SKM-1 treated with dmso at 0.1 percent for 144 hours (cell line): ENCODE data around the gene SULT1C3.
"Not testable (repeated sequence)": the region's sequence is repeated elsewhere in the genome, so short reads cannot be mapped to it uniquely, and the experiment has no call there.

Experiments used
- DNase-seq: peaks from one replicate; lab custom pipeline; 2025; ENCODE audit not compliant: unreplicated experiment; lab: John Stamatoyannopoulos, UW

SULT1C3 gene

DNA sequence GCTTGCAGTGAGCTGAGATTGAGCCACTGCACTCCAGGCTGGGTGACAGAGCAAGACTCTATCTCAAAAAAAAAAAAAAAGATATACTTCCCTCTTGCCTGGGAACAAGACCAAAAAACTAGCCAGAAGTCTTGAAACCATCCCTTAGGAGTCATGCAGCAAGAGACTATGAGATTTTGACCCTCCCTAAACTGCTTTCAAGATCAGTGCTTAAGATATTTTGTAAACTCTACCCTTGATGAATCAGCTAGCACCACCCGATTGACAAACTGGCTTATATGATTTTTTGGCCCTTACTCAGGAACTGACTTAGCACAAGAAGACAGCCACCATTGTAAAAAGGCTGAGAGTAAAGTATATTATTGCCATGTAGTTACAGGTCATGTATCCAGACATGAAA, 3.8 kb downstream of the SULT1C3 start:
- no peak for DNase-seq

DNA sequence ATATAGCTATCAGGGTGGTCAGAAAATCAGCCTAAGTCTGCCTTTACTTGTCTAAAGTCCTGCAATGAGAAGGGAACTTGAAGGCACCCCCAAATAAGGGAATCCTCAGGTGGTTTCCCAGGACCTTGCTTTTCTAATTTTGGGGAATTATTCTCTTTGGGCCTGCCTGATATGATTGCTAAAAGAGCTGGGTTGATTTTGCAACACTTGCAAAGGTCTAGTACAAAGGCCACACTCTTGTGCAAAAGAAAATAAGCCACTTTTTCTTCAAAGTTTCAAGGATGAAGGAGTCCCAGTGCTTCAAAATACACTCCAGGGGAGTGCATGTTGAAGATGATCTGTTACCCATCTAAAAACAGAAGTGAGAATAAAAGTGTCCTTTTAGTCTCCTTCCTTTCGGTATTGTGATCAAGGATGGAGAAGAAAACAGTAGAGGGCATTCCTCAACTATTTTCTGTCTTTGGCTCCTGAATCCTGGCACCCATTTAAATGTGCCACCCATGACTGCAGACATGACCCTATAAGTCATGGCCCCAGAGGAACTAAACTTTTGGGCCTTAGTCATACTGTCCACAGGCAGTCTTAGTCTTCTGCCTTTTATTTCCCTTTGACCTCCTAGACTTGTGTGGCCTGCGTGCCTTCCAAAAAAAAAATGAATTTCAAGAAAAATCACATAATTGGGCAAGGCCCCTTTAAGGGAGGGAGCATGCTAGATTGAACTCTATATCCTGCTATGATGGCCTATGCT, 5.1 kb downstream of the SULT1C3 start:
- DNase-seq, result no peak

DNA sequence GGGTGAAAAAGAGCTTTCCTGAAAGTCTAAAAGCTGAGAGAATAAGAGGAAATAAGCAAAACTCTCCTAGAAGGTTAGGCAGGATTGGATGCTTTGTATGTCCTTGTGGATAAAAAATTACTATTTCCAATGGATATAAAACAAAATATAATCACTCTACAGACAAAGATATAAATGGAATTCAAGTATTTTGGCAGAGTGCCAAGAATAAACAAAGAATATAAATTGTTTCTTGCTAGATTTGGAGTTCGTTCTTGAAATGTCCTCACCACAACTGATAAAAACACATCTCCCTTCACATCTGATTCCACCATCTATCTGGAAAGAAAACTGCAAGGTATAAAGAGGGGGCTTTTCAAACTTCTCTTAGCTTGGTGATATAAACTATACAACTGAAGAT, 13.3 kb downstream of the SULT1C3 start:
- DNase-seq, result no peak

DNA sequence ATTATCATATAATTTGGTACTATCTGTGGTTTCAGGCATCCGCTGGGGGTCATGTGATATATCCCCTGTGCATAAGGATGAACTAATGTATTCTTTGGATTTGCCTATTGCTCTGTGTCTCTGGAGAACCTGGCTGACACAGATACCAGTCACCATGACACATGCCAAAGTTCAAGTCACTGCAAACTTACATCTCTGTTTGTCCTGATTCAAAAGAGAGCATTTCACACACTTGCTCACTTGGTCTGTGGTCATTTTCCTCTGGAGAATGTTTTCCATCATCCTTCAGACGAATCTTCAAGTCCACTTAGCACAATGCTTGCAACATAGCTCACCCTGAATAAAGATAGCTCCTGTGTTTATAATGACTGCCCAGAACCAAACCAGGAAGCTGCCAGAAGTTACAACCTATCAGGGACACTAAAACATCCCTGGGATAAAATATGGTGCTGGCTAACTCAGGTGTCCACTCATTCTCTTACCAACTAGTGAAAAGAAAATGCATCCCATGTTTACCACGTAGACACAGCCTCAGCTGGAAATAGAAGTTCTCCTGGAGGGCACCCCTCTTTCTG, 18.1 kb downstream of the SULT1C3 start:
- no peak for DNase-seq

DNA sequence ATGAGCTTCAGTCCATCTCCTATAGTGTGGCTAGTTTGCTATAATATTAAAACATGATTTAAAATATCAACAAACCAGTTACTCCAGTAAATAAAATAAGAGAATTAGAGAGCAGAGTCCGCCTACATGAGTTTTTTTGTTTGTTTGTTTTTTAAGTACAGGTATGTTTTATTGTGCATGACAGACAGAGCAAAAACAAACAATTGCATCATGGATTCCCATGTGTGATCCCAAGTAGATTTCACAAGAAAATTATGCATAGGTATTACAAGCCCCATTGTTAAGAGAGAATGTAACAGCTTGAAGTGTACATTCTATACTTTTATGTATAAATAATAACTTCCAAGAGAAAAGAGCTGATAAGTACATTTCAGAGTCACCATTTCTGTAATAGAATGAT, 21.0 kb downstream of the SULT1C3 start:
- DNase-seq, result no peak

DNA sequence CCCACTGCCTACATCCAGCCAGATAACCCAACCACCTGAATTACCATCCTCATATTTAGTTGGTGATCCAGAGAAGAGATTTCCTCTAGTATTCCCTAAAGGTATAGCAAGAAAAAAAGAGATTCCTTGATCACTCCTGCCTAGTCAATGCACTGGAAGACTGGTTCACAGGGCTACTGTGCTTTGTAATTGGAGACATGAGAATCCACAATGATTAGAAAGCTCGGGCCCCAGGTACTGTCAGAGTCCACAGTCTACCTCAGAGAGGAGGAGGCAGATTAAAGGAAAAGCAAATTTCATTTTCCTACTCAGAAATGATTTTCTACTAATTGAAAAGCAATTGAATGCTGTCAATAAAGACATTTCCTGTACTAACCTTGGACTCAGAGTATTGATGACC, 22.3 kb downstream of the SULT1C3 start:
- no peak for DNase-seq

DNA sequence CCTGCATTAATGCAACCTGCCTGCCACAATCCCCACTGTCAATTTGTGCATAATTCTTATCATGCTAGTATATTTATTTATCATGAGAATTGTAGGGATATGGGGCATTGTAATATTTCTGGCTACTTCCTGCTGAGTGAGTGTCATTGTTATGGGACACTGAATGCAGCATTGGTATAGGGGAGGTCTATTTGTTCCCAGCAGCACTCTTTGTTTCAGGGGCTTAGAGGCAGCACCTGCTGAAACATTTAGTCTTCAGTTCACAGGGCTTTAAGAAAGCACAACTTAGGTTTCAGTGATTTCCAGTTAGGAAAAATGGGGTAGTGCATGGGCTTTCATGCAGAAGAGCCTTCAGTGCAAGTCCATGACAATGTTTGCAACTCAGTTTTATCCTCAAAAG, 23.6 kb downstream of the SULT1C3 start:
- DNase-seq, result no peak

DNA sequence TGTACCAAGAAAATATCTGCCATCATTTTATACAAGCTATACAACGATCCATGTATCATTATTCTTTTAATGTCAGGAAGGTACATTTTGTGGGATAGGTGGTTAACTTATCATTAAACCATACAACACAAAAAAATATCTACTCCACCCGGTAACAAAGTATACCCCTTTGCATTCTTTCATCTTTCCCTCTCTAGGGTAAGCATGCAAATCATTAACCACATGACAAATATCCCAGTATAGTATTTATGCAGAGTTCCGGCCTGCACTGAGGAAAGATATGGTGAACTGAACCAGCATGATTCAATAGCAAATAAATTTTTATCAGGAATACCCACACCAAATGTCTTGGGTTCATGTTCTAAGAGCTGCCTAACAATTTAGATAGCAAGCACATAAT, 26.4 kb downstream of the SULT1C3 start:
- DNase-seq, result no peak

DNA sequence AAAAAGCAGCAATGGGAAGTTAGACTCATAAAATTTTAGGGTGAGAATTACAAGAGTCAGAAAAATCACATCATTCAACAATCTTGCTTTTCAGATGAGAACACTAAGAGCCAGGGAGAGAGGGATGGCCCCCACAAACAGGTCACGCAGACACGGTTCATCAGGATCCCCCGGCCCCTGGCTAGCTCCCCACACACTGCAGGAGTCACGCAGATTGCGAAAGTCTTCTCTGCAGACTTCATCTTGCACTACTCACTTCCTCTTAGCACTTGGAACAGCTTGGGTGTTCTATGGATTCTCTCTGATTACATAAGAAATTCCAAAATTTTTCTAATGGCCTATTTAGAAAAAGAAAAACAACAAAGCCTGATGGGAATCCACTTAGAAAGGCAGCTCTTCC, 27.3 kb downstream of the SULT1C3 start:
- peak; percentile 76 for DNase-seq

DNA sequence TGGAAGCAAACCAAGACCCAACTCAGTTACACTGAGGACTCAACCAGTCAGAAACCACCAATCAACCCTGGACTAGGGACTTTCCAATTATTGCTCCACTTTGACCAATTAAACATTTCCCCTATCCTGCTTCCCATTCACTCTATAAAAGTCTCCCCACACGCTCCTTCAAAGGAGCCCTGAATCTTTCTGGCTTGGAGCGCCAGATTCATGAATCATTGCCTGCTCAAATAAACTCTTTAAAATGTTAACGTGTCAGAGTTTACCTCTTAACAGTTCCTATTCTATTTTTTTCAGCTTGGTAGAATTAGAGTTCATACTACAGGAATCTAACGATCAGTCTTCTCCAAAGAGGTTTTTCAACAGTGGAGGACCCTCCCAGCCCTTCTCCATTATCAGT, 28.2 kb downstream of the SULT1C3 start:
- no peak for DNase-seq

DNA sequence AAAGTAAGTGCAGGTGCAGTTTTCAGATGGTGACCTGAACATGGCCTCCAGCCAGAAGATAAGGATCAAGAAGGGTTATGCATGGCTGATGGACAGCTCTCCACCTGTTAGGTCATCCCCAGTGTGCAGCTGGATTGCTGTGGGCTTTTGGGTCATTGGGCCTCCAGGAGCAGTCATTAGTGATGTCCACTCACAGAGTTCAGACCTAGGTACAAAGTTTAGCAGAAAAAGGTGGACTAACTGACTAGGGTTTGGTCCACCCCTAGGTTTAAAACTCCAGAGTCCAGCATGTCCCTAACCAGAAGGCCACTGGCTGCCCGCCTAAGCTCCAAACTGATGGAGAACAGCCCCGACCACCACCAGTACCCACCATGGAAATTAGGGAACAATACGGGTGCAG, 30.6 kb downstream of the SULT1C3 start:
- no peak for DNase-seq

DNA sequence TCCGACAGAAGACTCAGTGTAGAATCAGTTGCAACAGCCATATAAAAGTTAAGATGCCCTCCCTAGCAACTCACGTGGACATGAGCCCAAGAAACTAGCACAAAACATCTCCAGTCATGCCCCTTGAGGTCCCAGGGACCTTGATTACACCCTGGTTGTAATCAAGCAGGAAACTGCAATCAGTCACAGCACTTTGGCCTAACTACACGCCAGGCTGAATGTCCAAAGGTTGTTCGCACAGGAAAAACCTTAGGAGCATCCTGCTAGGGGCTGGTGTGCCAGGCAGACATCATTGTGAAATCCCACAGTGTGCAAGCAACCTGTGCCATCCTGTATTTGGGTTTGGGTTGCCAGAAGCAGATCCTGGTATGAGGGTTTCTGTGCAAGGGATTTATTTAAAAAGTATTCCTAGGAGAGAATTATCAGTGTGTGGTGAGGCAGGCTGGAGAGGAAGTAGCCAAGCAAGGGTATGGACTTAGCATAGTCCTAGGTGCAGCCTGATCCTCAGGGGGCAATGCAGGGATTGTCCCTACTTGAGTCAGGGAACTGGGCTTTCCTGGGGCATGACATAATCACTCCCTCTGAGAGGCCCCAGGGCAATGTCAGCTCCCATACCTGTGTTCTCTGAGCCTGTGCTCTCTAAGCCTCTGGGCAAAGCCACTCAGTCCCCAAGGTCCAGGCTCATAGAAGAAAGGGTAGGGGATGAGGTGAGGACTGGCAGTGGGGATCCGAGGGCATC, 31.2 kb downstream of the SULT1C3 start:
- DNase-seq, result no peak

DNA sequence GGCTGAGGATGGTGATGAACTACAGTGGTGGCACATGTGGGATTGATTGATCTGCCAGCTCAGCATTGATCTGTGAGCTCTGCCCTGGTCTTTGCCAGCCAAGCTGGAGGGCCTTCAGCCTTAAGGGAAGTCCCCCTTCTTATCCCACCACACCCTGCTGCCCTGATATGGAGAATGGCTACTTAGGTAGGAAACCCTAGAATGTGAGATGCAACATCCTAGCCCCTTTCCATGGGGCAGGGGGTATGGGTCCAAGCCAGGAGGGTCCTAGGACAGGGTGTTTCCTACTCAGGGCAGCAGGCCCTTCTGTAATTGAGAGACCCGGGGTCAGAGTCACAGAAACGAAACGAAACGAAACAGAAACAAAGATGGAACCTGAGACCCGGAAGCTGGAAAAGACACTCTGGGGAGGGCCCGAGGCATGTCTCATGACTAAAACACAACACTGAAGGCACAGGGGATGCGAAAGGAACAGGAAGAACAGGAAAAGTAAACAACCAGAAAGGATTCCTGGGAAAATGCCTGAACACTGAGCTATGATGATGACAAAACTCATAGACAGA, 32.0 kb downstream of the SULT1C3 start:
- no peak for DNase-seq

DNA sequence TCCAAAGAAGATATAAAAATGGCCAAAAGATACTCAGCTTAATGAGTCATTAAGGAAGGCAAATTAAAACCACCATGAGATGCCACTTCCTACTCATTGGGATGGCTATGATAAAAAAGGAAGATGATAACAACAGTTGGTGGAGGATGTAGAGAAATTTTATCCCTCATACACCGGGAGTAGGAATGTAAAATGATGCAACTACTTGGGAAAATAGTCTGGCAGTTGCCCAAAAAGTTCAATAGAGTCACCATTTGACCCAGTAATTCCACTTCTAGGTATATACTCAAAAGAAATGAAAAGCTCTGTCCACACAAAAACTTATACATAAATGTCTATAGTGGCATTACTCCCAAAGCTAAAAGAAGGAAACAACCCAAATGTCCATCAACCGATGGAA, 38.9 kb downstream of the SULT1C3 start:
- no peak for DNase-seq

DNA sequence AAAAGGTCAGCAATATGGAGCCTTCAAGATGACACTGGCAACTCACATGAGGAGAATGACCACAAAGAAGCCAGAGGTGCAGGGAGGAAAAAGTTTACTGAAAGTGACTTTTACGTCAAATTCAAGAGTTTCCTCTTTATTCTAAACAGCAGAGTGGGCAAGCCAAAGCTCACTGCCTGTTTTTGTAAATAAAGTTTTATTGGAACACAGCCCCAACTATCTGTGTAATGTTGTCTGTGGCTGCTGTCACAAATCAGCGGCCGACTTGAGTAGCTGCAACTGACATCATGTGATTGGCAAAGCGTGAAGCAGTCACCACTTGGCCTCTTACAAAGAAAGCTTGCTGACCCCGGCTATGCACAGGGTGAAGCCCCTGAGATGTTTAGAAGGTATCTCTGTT, 39.7 kb downstream of the SULT1C3 start:
- DNase-seq, result no peak

DNA sequence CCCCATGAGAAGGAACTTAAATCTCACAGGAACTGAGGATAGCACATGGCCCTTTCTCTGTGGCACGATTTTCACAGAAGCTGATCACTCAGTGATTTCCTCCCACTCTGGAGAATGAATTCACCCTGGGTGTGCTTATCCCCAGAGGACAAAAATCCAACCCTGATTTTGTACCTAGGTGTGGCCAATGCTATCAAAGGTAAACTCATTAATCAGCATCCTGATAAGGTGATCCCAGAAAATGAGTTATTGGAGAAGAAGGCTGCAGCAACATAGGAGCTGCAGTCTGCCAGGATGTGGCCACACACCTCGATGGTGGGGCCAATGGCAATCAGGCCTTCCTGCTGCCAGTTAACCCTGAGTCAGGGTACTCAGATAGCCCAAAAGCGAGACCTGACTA, 40.7 kb downstream of the SULT1C3 start:
- no peak for DNase-seq

DNA sequence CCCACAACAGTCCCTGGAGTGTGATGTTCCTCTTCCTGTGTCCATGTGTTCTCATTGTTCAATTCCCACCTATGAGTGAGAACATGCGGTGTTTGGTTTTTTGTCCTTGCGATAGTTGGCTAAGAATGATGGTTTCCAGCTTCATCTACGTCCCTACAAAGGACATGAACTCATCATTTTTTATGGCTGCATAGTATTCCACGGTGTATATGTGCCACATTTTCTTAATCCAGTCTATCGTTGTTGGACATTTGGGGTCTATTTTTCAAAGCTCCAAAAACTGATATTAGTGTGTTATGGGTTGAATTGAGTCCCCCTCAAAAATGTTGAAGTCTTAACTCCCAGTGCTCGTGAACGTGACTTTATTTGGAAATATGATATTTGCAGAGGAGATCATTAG, 44.8 kb downstream of the SULT1C3 start:
- not testable (repeated sequence) for DNase-seq

DNA sequence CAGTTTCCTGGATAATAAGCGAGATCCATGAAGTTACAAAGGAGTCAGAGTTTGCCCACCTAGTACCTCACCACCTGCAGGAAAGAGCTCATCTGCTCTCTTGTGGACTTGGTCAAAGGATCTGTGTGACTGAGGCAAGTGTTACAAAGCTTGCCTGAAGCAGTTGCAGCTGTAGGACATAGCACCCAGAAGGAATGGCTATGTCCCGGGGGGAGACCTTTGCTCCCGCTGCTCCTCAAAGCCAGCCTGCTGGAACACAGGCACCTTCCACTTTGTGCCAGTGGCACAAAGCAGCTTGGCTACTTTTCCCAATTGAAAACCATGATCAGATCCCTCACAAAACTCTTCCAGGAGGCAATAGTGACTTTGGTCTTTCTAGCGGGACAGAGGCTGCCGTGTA, 45.8 kb downstream of the SULT1C3 start:
- no peak for DNase-seq

DNA sequence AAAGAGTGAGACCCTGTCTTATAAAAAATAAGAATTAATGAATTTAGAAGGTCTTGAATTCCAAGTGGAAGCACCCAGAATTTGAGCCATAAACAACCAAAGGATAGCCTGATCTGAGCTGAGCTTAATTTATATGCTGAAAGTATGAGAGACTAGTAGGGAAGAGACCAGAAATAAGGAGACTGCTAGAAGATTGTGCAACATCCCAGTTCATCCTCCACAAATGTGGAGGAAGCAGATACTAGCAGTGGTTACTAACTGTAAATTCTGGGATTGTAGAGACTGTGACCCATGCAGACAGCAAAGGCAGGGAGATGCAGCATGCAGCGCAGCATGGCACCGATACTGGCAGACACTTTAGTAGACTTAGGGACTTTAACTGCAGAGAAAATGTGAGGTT, 47.4 kb downstream of the SULT1C3 start:
- peak; percentile 17 for DNase-seq

DNA sequence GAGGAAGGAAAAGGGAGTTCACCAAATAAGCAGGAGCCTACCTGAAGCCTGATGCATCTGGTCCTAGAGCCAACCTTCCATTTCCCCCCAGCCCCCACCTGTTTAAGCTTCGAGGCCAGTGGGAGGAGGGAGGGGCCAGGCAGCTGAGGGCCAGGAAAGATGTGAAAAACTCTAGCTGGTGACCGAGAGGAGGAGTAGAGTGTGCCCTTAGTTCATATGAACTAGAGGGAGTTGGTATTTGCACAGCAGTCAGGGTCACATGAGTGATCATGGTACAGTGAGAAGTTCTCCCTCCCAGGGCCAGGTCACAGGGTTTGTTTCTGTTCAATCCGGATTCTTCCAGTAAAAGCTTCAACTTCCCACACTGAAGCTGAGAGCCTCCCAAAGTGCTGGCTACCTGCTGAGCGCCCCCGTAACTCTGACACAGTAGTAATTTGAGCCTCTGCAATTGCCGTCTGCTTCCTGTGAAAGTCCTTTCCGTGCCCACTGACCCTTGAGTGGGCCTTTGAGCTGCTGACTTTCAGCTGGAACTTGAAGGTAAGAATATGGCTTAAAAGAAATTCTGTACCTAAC, 48.9 kb downstream of the SULT1C3 start, which contains the start of gene SULT1C2:
TSS of gene SULT1C2 (plus strand) at position 362 of the 573 bp plus-strand sequence. CDS start 4,773 bp downstream, outside the sequence.
- no peak for DNase-seq

DNA sequence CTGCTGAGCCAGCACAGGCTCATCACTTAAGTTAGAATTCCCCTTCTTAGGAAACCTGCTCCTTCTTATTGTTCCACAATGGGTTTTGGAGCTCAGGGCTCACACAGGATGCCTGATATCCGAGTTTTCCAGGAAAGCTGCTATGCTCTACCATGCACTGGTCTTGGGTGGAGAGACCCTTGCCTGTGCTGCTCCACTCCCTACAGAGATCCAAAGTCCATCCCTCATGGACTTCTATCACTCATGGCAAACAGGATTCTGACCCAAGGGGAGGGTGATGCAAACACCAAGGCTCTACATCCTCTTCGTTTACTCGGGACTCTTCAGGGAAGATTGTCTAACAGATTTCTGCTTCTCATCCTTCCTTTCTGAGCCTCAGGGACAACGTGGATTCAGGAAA, 54.1 kb downstream of the SULT1C3 start:
- DNase-seq, result no peak
